Smooth muscle cell of trachea (primary cell): ENCODE results near the gene FRY. TPM values are rescaled to one million over a fixed set of nuclear protein-coding genes. Genes with fewer than 3 reads are reported as not detected.

ENCODE experiments used
- total RNA-seq: library from RNA; depleted of rRNA; stranded (reverse); fragments of >200 nt; gene quantifications from 2 replicates; pipeline ENCODE4 v1.2.1, GENCODE V29; 2014

FRY gene
- total RNA-seq: 15.1 and 24.3 TPM in 2 replicates

DNA sequence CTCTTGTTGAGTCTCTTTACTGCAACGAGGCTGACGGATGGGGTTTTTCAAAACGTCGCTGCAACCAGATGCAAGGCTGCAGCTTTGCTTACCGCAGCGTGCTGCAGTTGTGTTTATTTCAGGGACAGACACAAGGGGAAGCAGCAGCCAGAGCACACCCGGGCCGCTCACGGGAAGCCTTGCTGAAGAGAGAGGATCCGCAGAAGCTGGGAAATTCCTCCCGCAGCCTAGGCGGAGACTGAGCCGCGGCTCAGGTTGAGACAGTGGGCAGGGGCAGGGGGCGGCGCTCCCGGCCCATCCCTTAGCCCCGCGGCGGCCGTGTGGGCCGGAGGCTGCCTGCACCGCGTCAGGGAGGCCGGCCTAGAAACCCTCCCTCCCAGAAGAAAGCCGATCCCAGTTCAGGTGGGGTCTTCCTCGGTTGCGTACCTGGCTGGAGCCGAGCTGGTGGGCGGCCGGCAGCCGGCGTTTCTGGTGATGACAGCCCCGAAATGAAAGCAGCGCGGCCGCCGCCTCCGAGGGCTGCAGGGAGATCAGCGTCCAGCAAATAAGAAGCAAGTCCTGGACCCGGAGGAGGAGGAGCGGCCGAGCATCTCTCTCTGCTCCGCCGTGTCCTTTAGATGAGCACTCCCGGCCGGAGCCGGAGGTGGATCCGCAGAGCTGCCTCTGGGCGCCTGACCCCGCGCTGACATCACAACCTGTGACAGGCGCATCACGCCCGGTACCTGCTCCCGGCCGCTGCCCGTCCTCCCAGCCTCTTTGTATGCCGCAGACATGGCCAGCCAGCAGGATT lies at the start of gene FRY:
TSS of gene FRY (plus strand) at position 750 of the 790 bp plus-strand sequence. CDS start at position 772, 22 bp downstream.

DNA sequence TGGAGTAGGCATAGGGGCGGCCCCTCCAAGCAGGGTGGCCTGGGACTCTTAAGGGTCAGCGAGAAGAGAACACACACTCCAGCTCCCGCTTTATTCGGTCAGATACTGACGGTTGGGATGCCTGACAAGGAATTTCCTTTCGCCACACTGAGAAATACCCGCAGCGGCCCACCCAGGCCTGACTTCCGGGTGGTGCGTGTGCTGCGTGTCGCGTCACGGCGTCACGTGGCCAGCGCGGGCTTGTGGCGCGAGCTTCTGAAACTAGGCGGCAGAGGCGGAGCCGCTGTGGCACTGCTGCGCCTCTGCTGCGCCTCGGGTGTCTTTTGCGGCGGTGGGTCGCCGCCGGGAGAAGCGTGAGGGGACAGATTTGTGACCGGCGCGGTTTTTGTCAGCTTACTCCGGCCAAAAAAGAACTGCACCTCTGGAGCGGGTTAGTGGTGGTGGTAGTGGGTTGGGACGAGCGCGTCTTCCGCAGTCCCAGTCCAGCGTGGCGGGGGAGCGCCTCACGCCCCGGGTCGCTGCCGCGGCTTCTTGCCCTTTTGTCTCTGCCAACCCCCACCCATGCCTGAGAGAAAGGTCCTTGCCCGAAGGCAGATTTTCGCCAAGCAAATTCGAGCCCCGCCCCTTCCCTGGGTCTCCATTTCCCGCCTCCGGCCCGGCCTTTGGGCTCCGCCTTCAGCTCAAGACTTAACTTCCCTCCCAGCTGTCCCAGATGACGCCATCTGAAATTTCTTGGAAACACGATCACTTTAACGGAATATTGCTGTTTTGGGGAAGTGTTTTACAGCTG lies 283.9 kb downstream of the FRY start, which contains the start of the genes BRCA2 and ZAR1L:
TSS of gene BRCA2 (plus strand) at position 271 of the 790 bp plus-strand sequence. CDS start 953 bp downstream, outside the sequence.
TSS of gene ZAR1L (minus strand) at position 126 of the 790 bp plus-strand sequence. CDS start 3,438 bp downstream, outside the sequence.

